ENCODE results near the gene B3GAT1.

DNA sequence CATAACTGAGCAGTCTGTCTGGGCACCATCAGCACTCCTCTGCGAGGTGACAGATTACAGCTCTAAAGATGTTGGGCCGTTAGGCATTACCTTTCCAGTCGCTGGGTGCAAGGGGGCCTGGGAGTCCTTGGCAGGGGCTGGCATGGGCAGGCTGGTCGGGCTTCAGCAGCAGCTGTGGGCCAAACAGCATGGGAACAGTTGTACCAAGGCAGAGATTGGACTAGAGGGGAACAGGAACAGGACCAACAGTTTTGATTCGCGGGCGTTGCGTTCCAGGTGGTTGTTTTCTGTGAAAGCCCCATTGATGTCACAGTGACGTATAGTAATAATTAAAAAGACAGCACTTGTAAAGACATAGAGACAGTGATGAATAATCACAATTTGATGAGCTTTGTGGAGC, 25.8 kb upstream of the B3GAT1 start:
- TF ChIP-seq, protein P1, sequence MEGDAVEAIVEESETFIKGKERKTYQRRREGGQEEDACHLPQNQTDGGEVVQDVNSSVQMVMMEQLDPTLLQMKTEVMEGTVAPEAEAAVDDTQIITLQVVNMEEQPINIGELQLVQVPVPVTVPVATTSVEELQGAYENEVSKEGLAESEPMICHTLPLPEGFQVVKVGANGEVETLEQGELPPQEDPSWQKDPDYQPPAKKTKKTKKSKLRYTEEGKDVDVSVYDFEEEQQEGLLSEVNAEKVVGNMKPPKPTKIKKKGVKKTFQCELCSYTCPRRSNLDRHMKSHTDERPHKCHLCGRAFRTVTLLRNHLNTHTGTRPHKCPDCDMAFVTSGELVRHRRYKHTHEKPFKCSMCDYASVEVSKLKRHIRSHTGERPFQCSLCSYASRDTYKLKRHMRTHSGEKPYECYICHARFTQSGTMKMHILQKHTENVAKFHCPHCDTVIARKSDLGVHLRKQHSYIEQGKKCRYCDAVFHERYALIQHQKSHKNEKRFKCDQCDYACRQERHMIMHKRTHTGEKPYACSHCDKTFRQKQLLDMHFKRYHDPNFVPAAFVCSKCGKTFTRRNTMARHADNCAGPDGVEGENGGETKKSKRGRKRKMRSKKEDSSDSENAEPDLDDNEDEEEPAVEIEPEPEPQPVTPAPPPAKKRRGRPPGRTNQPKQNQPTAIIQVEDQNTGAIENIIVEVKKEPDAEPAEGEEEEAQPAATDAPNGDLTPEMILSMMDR (conservative IDR thresholded peaks at IDR 0.05 in 1 of 2, IDR thresholded peaks at IDR 0.05 in 1 of 2; ENCODE audit: low read depth in 1 of 2, low read length in 2 of 2): no peak
- TF ChIP-seq EZH2 (IDR thresholded peaks at IDR 0.05; ENCODE audit: low read length, missing control alignments): no peak

Measured in fibroblast of lung (primary cell).